Measurements from ENCODE around the gene CCDC91.
"Not testable (repeated sequence)": the region's sequence is repeated elsewhere in the genome, so short reads cannot be mapped to it uniquely, and the experiment has no call there.

CCDC91 gene

DNA sequence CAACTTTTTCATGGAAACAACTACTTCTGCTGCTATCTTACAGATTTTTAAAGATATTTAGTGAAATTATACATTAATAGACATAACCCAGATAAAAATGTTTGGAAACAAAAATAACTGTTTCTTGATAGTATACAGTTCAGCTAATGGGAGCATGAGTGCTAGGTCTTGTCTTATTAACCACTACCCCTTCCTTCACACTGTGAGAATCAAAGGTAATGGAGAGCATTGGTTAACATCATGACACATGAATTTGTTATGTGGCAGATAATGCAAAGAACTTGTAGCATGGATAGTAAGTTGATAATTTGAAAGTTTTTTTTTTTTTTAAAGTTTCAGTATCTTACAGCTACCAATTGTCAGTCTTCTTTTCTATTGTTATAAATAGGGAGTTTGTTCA is 44.2 kb downstream of the CCDC91 start:
- no peak for DNase-seq

DNA sequence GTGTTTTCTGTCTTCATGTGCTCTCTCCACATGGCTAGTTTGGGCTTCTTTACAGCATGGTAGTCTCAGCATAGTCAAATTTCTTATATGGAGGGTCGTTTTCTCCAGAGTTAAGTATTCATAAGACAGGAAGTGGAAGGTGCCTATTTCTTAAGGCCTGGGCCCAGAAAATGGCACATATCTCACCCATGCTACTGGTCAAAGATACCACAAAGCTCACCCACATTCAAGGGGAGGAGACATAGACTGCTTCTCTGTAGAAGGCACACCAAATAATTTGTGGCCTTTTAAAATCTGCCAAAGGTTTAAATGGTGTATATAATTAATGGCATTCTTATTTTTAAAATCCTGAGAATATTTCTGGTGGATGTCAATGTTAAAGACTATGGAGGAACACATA is 44.8 kb downstream of the CCDC91 start:
- no peak for DNase-seq

GRCh38 chr12:28235985-28236384 is 45.7 kb downstream of the CCDC91 start:
- DNase-seq, result no peak

GRCh38 chr12:28237423-28237822 is 47.2 kb downstream of the CCDC91 start:
- DNase-seq, result no peak

GRCh38 chr12:28239918-28240317 is 49.7 kb downstream of the CCDC91 start:
- no peak for DNase-seq

GRCh38 chr12:28240853-28241252 is 50.6 kb downstream of the CCDC91 start:
- DNase-seq, result no peak

DNA sequence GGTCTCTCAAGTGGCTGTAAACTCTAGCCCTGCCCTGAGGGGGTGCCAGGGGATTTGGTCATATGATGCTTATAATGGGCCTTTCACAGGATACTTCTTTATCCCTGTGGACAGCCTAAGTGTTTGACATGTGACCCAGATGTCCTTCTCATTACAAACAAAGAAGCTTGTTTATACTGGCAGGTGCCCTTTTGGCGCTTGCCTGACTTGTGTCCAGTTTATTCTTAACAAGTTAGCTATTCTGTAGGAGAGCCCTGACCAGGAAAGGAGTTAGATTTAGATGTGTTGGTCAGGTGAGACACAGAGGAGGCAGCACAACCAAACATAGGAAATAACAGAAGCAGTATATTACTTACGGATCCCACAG is 51.9 kb downstream of the CCDC91 start:
- no peak for DNase-seq

DNA sequence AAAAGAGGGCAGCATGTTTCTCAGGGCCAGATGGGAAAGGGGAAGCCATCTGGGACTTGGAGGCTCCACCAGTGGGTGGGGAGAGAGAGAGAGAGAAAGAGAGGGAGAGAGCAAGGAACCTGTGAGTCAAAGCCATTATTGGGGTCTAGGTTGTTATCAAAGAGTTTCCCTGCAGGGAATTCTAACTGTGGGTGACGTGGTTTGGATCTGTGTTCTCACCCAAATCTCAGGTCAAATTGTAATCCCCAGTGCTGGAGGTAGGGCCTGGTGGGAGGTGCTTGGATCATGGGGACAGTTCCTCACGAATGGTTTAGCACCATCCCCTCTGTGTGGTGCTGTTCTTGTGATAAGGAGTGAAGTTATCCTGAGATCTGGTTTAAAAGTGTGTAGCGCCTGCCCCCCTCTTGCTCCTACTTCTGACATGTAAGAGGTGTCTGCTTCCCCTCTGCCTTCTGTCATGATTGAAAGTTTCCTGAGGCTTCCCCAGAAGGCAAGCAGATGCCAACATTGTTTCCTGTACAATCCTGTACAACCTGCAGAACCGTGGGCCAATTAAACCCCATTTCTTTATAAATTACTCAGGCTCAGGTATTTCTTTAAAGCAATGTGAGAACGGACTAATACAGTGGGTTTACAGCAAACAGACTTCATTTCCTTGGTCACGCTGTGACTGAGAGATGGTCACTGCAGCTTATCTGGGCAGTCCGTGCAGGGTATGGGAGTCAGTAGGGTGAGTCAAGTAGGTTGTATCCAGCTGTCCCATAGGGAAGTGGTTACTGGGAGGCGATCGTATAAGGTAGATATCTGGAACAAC is 52.4 kb downstream of the CCDC91 start:
- DNase-seq, result no peak

- no peak for DNase-seq
These were observed 53.0 kb downstream of the CCDC91 start for GRCh38 chr12:28243310-28243633.

GRCh38 chr12:28247806-28248205 is 57.5 kb downstream of the CCDC91 start:
- DNase-seq, result no peak

DNA sequence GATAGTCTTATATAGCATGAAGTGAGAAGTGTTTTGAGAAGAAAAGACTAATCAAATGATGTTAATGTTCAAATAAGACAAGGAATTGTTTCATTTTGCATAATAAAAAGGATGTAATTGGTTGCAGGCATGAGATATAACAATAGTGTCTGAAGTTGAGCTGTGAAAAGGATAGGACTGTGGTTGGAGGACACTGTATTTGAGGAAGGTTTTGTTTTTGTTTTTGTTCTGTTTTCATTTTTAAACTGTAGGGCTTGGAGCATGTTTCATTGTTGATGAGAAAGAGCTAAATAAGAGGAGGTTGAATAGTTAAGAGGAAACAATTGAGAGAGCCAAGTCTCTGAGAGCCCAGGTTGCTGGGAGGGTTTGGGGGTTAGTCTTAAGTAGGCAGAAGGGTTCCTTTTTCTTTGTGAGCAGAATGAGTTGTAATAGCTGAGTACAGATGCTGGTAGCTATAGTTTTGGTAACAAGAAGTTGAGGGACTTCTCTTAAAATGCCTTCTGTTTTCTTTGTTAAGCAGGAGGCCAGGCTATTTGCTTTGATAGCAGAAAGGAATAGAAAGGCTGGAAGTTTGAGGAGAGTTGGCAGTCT is 58.4 kb downstream of the CCDC91 start:
- DNase-seq, result no peak

DNA sequence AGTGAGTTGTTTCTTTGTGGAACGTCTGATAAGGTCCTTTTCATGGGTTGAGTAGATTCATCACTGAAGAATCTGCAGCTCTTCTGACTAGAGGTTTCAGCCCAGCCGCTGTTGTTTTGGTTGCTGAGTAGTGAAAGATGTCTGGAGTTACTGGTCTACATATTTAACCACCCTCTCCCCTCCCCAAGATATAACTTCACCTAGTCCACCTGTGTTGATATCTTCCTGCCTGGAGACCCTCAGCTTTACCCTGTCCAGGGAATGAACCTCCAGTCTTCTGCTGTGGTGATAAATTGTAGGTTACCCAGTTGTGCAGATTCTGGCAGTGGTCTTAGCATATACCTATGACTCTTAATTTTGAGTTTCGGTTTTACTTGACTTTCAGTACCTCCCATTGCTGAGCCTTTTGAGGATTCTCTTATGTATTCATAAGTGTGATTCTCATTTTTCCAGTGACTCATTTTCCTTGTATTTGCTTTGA is 62.9 kb downstream of the CCDC91 start:
- no peak for DNase-seq

DNA sequence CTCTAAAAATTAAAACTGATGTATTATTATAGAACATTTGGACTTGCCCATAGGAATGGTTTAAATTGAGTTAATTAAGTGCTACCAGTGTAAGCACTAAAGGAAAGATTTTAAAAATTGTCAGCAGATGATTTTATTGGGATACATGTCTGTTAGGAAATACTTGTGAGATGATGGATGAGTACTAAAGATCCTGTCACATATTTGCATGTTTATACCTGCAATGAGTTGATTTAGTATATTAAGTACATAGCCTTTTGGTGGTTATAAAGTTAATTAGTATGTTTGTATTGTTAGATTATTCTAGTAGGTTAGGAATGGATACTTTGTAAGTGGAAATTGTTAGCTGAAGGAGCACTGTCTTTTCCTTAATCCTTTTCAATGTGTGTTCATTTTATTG is 67.2 kb downstream of the CCDC91 start:
- no peak for DNase-seq

- no peak for DNase-seq
These were observed 68.7 kb downstream of the CCDC91 start for GRCh38 chr12:28258998-28259397.

DNA sequence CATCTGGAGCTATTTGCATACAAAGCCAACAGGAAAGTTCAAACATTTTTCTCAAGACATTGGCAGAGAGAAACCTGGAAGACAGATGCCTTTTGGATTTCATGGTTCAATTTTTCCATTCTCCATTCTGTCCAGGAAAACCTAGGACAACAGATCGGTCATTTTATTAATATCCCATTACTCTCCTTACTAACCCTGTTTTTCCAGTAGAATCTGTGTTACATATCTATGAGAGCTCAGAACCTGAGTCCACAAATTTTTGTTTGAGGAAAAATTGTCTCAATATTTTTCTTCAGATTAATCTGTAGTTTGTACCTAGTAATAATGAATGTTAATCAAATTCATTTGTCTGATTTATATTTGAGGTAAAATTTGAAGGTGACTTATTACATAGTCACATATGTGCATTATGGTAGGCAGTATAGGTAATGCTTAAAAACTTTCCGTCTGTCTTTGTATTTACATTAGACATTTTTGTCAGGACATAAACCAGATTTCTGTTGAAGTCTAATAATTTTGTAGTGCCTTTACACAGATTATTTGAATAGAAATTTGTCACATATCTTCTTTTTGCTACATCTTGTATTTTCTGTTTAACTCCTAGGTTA is 75.3 kb downstream of the CCDC91 start:
- no peak for DNase-seq

DNA sequence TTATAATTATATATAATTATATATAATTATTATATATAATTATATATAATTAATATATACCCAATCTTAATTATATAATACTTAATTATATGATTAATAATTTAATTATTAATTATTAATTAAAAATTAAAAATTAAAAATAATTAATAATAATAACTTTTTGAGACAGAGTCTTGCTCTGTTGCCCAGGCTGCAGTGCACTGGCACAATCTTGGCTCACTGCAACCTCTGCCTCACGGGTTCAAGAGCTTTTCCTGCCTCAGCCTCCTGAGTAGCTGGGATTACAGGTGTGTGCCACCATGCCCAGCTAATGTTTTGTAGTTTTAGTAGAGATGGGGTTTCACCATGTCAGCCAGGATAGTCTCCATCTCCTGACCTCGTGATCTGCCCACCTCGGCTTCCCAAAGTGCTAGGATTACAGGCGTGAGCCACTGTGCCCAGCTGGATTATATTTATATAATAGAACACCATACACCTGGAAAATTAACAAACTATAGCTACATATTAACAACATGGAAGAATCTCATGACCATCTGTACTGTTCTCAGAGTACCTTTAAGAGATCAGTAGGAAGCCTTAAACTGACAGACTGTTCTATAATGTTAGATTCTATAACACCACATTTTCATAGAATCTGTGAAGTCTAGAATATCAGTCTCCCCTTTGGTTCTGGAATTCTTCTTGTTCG is 77.8 kb downstream of the CCDC91 start:
- not testable (repeated sequence) for DNase-seq

DNA sequence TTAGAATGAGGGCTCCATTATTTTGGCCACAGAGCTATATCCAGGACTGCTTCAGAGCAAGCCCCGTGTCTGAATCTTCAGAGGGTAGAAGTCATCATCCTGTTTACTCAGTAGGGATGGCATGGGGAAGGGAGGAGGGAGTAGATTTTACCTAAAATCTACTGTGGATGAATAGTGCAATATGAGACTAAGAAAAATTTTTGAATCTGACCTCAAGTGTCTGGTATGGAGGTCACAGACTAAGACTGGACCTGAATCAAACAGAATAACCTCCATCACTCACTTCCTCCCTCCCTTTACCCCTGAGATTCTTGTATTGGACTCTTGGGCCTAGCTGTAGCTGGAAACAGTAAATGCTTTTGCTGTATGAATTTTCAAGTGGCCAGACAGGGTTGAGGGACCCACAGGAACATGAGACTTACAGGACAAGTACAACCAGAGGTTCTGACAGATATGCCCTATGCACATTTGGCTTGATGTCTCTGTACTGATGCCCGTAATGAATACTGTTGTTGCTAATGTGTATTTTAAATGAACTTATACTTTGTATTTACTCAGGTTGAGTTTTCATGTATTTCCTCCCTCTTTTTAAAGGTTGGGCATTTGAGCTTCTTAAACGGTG is 78.5 kb downstream of the CCDC91 start:
- no peak for DNase-seq

- DNase-seq, result no peak
These were observed 79.6 kb downstream of the CCDC91 start for GRCh38 chr12:28269851-28270250.

DNA sequence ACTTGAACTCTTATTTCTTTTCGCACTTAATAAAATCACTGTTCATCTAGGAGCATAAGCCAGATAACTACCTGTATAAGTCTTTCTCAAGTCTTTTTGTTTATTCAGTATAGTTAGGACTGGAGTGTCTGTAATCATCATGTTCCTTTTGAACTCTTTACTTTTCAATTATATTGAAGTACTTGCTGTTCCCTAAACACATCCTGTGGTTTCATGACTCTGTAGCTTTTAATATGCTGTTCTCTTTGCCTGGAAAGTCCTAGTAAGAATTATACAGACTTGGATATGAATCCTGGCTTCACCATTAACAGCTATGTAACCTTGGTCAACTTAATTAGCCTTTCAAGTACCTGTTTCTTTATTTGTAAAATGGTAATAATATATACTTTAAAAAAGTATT is 88.2 kb downstream of the CCDC91 start:
- DNase-seq, result no peak

- no peak for DNase-seq
These were observed 88.7 kb downstream of the CCDC91 start for GRCh38 chr12:28278960-28279359.

DNA sequence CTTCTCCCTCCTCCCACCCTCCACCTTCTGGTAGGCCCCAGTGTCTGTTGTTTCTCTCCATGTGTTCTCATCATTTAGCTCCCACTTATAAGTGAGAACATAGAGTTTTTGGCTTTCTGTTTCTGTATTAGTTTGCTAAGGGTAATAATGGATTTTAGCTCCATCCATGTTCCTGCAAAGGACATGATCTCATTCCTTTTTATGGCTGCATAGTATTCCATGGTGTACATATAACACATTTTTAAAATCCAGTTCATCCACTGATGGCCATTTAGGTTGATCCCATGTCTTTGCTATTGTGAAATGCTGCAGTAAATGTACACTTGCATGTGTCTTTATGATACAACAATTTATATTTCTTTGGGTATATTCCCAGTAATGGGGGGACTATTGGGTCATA is 96.1 kb downstream of the CCDC91 start:
- DNase-seq, result no peak

DNA sequence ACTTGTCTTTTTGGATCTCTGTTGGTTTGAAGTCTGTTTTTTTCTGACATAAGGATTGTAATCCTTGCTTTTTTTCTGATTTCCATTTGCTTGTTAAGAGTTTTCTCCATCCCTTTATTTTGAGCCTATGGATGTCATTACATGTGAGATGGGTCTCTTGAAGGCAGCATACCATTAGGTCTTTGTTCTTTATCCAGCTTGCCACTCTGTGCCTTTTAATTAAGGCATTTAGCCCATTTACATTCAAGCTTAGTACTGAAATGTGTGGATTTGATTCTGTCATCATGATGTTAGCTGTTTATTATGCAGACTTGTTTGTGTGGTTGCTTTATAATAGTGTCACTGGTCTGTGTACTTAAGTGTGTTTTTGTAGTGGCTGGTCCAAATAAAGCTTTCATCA is 100.0 kb downstream of the CCDC91 start:
- no peak for DNase-seq

DNA sequence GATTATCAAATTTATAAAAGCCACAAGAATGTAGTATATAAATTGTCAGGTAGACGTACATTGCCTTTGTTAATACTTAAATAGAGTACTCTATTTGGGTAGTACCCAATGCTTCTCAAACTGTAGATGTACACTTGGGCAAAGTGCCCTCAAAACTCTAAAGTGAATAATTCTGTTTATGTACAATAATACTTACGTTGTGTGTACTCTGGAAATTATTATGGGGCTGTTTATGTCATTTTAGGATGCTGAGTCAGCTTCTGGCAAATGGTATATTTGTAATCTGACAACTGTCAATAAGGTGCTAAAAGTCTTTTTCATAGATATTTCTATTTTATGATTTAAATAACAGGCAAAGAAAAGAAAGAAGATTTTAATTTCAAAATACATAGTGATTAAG is 102.4 kb downstream of the CCDC91 start:
- DNase-seq, result no peak

Data from femur (tissue), 1 donor.